Progenitor cell of endocrine pancreas (in vitro differentiated cells): ENCODE data around the gene SEMA4A. TPM values are rescaled to one million over a fixed set of nuclear protein-coding genes. Genes with fewer than 3 reads are reported as not detected.

Experiments used
- DNase-seq: peaks from one replicate; pipeline ENCODE4 v3.0.0; 2021; ENCODE audit warnings: low spot score; ENCODE audit not compliant: unreplicated experiment
- H3K27ac Mint-ChIP-seq: 2 replicates; pipeline ENCODE4 v1.8.0; 2021; ENCODE audit warnings: mild to moderate bottlenecking, moderate library complexity, mixed read lengths
- H3K27me3 Mint-ChIP-seq: 2 replicates; pipeline ENCODE4 v1.8.0; 2021; ENCODE audit warnings: mixed read lengths
- H3K36me3 Mint-ChIP-seq: 2 replicates; pipeline ENCODE4 v1.8.0; 2022; ENCODE audit warnings: mixed read lengths; ENCODE audit not compliant: insufficient read depth
- H3K4me1 Mint-ChIP-seq: 2 replicates; pipeline ENCODE4 v1.8.0; 2021; ENCODE audit warnings: low read depth, mixed read lengths
- H3K4me3 Mint-ChIP-seq: 2 replicates; pipeline ENCODE4 v1.8.0; 2021; ENCODE audit warnings: low read depth, mild to moderate bottlenecking, moderate library complexity, mixed read lengths
- H3K9me3 Mint-ChIP-seq: 2 replicates; pipeline ENCODE4 v1.8.0; 2021; ENCODE audit warnings: low read depth, mixed read lengths
- CTCF ChIP-seq: fragments of 200-600 bp; sonication (generic); IDR thresholded peaks from one replicate; pipeline ENCODE4 v1.5.0; 2021; ENCODE audit warnings: antibody characterized with exemption, mild to moderate bottlenecking; ENCODE audit not compliant: unreplicated experiment
- total RNA-seq: library from RNA; stranded (reverse); gene quantifications from 2 replicates; pipeline ENCODE4 v1.2.1, GENCODE V29; 2021

Gene SEMA4A
- total RNA-seq, 1 donor from 2014 or later = 2.1 TPM

DNA sequence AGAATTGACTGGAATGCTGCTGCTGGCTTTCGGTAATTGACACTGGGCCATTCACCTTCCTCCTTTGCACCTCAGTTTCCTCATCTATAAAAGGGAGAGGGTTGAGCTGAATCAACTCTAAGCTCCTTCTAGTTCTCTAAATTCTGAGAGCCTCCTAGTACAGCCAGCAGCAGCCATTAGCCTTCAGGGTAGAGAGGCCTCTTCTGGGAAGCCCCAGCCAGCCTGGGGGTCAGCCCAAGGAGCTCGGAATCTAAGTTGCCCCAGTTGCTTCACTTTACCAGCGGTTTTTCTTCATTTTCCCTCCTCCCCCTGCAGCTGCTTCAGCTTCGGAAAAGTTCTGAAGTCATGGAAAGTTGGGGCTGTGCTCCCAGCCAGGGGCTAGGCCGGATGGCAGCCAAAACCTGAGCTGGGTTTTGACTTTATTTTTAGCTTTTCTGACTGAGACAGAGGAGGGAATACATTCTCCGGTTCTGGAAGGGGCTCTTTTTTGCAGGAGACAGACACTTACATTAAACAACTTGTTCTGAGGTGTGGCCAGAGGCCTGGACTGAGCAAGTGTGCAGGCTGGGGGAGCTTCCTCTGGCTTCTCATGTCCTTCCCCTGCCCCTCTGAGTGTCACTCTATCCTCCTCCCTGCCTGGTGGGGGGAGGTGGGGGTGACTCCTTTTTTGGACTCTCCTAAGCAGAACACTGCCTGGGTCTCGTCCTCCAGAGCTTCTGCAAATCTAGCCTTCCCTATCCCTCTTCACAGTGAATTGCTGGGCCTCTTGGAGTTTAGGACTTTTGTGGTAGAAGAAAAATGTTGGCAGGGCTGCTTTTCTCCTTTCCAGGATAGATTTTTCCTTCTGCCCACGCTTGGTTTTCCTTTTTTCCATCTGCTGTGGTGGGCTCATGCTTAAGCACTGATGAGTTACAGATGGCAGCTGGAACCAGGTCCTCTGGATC, 24.5 kb upstream of the SEMA4A start:
- no peak for TF ChIP-seq CTCF
- no peak overlapping the region for H3K4me3 Mint-ChIP-seq
- H3K27me3 Mint-ChIP-seq = no peaks in the 10 kb centered on the region
- H3K9me3 Mint-ChIP-seq = no peaks in the 10 kb centered on the region
- no peak for DNase-seq
- peaks cover 16% of the 10 kb centered on the region for H3K4me1 Mint-ChIP-seq
- H3K36me3 Mint-ChIP-seq = peaks cover 10% of the 10 kb centered on the region
- H3K27ac Mint-ChIP-seq = peak overlapping the region; percentile 98

- peak; percentile 93 for TF ChIP-seq CTCF
- no peaks in the 10 kb centered on the region for H3K9me3 Mint-ChIP-seq
- H3K27ac Mint-ChIP-seq = peak overlapping the region; percentile 98
- no peak overlapping the region for H3K4me3 Mint-ChIP-seq
- peaks cover 12% of the 10 kb centered on the region for H3K36me3 Mint-ChIP-seq
- no peaks in the 10 kb centered on the region for H3K27me3 Mint-ChIP-seq
- DNase-seq = peak; percentile 75
- peaks cover 14% of the 10 kb centered on the region for H3K4me1 Mint-ChIP-seq
Observed at GRCh38 chr1:156129687-156130577, 23.5 kb upstream of the SEMA4A start.

DNA sequence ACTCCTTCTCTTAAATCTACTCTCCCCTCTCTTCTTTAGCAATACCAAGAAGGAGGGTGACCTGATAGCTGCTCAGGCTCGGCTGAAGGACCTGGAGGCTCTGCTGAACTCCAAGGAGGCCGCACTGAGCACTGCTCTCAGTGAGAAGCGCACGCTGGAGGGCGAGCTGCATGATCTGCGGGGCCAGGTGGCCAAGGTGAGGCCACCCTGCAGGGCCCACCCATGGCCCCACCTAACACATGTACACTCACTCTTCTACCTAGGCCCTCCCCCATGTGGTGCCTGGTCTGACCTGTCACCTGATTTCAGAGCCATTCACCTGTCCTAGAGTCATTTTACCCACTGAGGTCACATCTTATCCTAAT, 22.8 kb upstream of the SEMA4A start:
- no peak for DNase-seq
- Mint-ChIP-seq H3K27ac (peak overlapping the region; percentile 41), H3K4me1 (peaks cover 14% of the 10 kb centered on the region), H3K4me3 (no peak overlapping the region), H3K36me3 (peaks cover 9% of the 10 kb centered on the region), H3K9me3 (no peaks in the 10 kb centered on the region), H3K27me3 (no peaks in the 10 kb centered on the region)
- no peak for TF ChIP-seq CTCF

DNA sequence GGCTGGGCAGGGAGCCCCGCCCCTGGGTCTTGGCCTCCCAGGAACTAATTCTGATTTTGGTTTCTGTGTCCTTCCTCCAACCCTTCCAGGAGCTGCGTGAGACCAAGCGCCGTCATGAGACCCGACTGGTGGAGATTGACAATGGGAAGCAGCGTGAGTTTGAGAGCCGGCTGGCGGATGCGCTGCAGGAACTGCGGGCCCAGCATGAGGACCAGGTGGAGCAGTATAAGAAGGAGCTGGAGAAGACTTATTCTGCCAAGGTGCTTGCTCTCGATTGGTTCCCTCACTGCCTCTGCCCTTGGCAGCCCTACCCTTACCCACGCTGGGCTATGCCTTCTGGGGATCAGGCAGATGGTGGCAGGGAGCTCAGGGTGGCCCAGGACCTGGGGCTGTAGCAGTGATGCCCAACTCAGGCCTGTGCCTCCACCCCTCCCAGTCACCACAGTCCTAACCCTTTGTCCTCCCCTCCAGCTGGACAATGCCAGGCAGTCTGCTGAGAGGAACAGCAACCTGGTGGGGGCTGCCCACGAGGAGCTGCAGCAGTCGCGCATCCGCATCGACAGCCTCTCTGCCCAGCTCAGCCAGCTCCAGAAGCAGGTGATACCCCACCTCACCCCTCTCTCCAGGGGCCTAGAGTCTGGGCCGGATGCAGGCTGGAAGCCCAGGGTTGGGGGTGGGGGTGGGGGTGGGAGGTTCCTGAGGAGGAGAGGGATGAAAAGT, 18.5 kb upstream of the SEMA4A start:
- DNase-seq = no peak
- Mint-ChIP-seq H3K27ac (no peak overlapping the region), H3K4me1 (peaks cover 4% of the 10 kb centered on the region), H3K4me3 (no peak overlapping the region), H3K36me3 (peaks cover 18% of the 10 kb centered on the region), H3K27me3 (no peaks in the 10 kb centered on the region), H3K9me3 (no peaks in the 10 kb centered on the region)
- TF ChIP-seq CTCF = no peak
